BLaER1 treated with 17β-estradiol and CSF1 and Interleukin-3, amounts not matched to agents 10 nM and 100 nM (cell line): ENCODE measurements around the gene CHRNA4.
A peak's percentile ranks its signal among the peaks of the same experiment; 100 is the strongest.

ENCODE experiments used
- H3K27ac ChIP-seq, 11 experiments: shearing (Covaris generic); formaldehyde crosslinking; 2 replicates each; pipeline ENCODE4 v1.8.1; 2022
- H3K27me3 ChIP-seq, 11 experiments: shearing (Covaris generic); formaldehyde crosslinking; 2 replicates each; pipeline ENCODE4 v1.8.1; 2022
- H3K36me3 ChIP-seq, 11 experiments: shearing (Covaris generic); formaldehyde crosslinking; 2 replicates each; pipeline ENCODE4 v1.8.1; 2022
- H3K4me1 ChIP-seq, 10 experiments: shearing (Covaris generic); formaldehyde crosslinking; 2 replicates each; pipeline ENCODE4 v1.8.1; 2022
- H3K4me2 ChIP-seq, 11 experiments: shearing (Covaris generic); formaldehyde crosslinking; 2 replicates each; pipeline ENCODE4 v1.8.1; 2022
- H3K4me3 ChIP-seq, 10 experiments: shearing (Covaris generic); formaldehyde crosslinking; 2 replicates each; pipeline ENCODE4 v1.8.1; 2022
- H3K9ac ChIP-seq, 11 experiments: shearing (Covaris generic); formaldehyde crosslinking; 2 replicates each; pipeline ENCODE4 v1.8.1; 2022
- H3K9me3 ChIP-seq, 11 experiments: shearing (Covaris generic); formaldehyde crosslinking; replicated peaks in 1 of 11; 2 replicates each; pipeline ENCODE4 v1.8.1; 2022
- H4K20me1 ChIP-seq, 11 experiments: shearing (Covaris generic); formaldehyde crosslinking; 2 replicates each; pipeline ENCODE4 v1.8.1; 2022
- Cebpa-rat ChIP-seq, 11 experiments: shearing (Covaris generic); IDR thresholded peaks; 2 replicates each; pipeline ENCODE4 v1.8.1; 2022

CHRNA4 gene

GRCh38 chr20:63295422-63295821 lies 65.7 kb downstream of the CHRNA4 start:
- Histone ChIP-seq H3K4me3 (no peak overlapping the region), H3K27ac (no peak overlapping the region), H3K9ac (no peak overlapping the region), H3K4me1 (peaks cover 0 to 63% (median 56%) of the 10 kb centered on the region in 10 experiments; a peak in 18 of 20 replicates), H3K4me2 (peak overlapping the region in 7 of 11 experiments; percentile 13 to 64 (median 48); a peak in 14 of 22 replicates), H3K27me3 (peaks cover 22 to 35% (median 31%) of the 10 kb centered on the region in 11 experiments), H3K36me3 (no peaks in the 10 kb centered on the region), H3K9me3 (peaks cover 0 to 4% (median 0%) of the 10 kb centered on the region in 11 experiments; a peak in 1 of 22 replicates), H4K20me1 (peaks cover 8 to 55% (median 21%) of the 10 kb centered on the region in 11 experiments; a peak in 21 of 22 replicates)
- no peak for TF ChIP-seq Cebpa-rat (IDR thresholded peaks at IDR 0.05)

- Histone ChIP-seq H4K20me1 (peaks cover 12 to 59% (median 25%) of the 10 kb centered on the region in 11 experiments; a peak in 21 of 22 replicates), H3K4me3 (no peak overlapping the region), H3K27me3 (peaks cover 22 to 35% (median 31%) of the 10 kb centered on the region in 11 experiments), H3K4me2 (peak overlapping the region in 6 of 11 experiments; percentile 13 to 64 (median 50); a peak in 10 of 22 replicates), H3K9me3 (peaks cover 0 to 4% (median 0%) of the 10 kb centered on the region in 11 experiments; a peak in 1 of 22 replicates), H3K36me3 (peaks cover 0 to 3% (median 0%) of the 10 kb centered on the region in 11 experiments; a peak in 1 of 22 replicates), H3K27ac (no peak overlapping the region), H3K4me1 (peaks cover 0 to 67% (median 58%) of the 10 kb centered on the region in 10 experiments; a peak in 18 of 20 replicates), H3K9ac (no peak overlapping the region)
- no peak for TF ChIP-seq Cebpa-rat (IDR thresholded peaks at IDR 0.05)
These were observed 66.1 kb downstream of the CHRNA4 start for GRCh38 chr20:63295018-63295417.

- H3K27ac ChIP-seq, result no peak overlapping the region
- H3K36me3 ChIP-seq, result peaks cover under 1 to 8% (median 2%) of the 10 kb centered on the region in 11 experiments; a peak in 13 of 22 replicates
- H3K9ac ChIP-seq, result no peak overlapping the region
- H3K27me3 ChIP-seq, result peaks cover 22 to 35% (median 31%) of the 10 kb centered on the region in 11 experiments
- H3K9me3 ChIP-seq, result peaks cover 0 to 4% (median 0%) of the 10 kb centered on the region in 11 experiments; a peak in 1 of 22 replicates
- H3K4me1 ChIP-seq, result peaks cover 0 to 71% (median 60%) of the 10 kb centered on the region in 10 experiments; a peak in 18 of 20 replicates
- H3K4me2 ChIP-seq, result peak overlapping the region in 1 of 11 experiments; percentile 52; a peak in 2 of 22 replicates
- no peak for TF ChIP-seq Cebpa-rat (IDR thresholded peaks at IDR 0.05)
- H4K20me1 ChIP-seq, result peaks cover 17 to 64% (median 30%) of the 10 kb centered on the region in 11 experiments; a peak in 21 of 22 replicates
- H3K4me3 ChIP-seq, result no peak overlapping the region
These were observed 66.6 kb downstream of the CHRNA4 start for GRCh38 chr20:63294536-63294900.

- H3K4me3 ChIP-seq, result no peak overlapping the region
- no peak for TF ChIP-seq Cebpa-rat (IDR thresholded peaks at IDR 0.05)
- H4K20me1 ChIP-seq, result peaks cover 22 to 69% (median 35%) of the 10 kb centered on the region in 11 experiments; a peak in 21 of 22 replicates
- H3K36me3 ChIP-seq, result peaks cover 5 to 13% (median 7%) of the 10 kb centered on the region in 11 experiments; a peak in 20 of 22 replicates
- peaks cover 22 to 35% (median 31%) of the 10 kb centered on the region in 11 experiments for H3K27me3 ChIP-seq
- H3K9me3 ChIP-seq, result peaks cover 0 to 3% (median 0%) of the 10 kb centered on the region in 11 experiments; a peak in 1 of 22 replicates
- H3K27ac ChIP-seq, result no peak overlapping the region
- H3K4me2 ChIP-seq, result peak overlapping the region in 1 of 11 experiments; percentile 30; a peak in 1 of 22 replicates
- no peak overlapping the region for H3K9ac ChIP-seq
- peaks cover 0 to 76% (median 62%) of the 10 kb centered on the region in 10 experiments; a peak in 18 of 20 replicates for H3K4me1 ChIP-seq
These were observed 67.1 kb downstream of the CHRNA4 start for GRCh38 chr20:63293871-63294535.

GRCh38 chr20:63293456-63293855 lies 67.7 kb downstream of the CHRNA4 start:
- Histone ChIP-seq H3K9me3 (no peaks in the 10 kb centered on the region), H3K4me2 (peak overlapping the region in 5 of 11 experiments; percentile 6 to 38 (median 12); a peak in 5 of 22 replicates), H3K4me1 (peaks cover 0 to 81% (median 66%) of the 10 kb centered on the region in 10 experiments; a peak in 18 of 20 replicates), H3K27ac (no peak overlapping the region), H3K4me3 (no peak overlapping the region), H3K9ac (no peak overlapping the region; a peak in 1 of 22 replicates), H4K20me1 (peaks cover 27 to 75% (median 40%) of the 10 kb centered on the region in 11 experiments; a peak in 21 of 22 replicates), H3K36me3 (peaks cover 10 to 19% (median 12%) of the 10 kb centered on the region in 11 experiments; a peak in 21 of 22 replicates), H3K27me3 (peaks cover 22 to 35% (median 31%) of the 10 kb centered on the region in 11 experiments)
- no peak for TF ChIP-seq Cebpa-rat (IDR thresholded peaks at IDR 0.05)
